NK-92 treated with Interleukin-12 subunit alpha and Interleukin-12 subunit beta, amount 100 ng/mL, for 24 hours (cell line): ENCODE measurements around the gene SNRPB2.

Experiments used
- DNase-seq: peaks from one replicate; lab custom pipeline; 2025; lab: John Stamatoyannopoulos, UW

The SNRPB2 gene

DNA sequence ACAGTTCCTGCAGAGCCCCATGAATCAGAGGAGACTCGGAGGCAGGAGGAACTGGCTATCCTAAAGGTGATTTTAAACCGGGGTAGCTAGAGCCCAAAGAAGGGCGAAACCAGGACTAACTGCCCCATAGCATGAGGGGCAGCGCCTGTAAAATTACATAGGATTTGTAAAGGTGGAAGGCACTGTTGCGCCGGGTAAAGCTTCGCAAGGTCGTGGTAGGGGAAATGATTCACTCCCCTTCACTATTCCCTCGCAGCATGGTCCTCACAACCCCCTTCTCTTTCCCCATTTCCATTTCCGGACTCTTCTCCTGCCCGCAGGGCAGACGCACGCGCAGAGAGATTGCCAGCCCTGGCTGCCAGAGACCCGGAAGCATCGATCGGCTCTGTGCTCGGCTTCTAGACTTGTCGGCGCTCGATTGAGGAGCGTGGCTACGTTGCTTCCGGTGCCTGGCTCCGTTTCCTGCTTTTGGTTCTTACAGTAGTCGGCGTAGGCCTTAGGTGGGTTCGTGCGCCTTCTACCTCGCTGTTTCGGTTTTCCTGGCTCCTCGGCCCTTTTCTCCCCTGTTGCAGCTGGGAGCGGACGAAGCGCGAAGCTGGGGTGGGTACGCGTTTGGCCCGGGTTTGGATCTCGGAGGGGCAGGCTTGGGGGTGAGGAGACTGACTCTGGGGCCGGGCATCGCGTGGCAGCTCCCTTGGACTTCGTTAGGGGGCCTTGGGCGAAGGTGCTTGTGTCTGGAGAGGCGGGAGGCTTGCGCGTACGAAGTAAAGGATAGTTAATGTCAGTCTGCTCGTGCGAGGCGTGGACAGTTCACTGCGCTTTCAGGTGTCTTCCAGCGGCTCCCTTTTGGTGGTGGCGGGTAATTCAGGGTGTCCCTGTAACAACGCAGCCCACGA is at the start of gene SNRPB2:
SNRPB2 (plus strand) TSS at position 462 of the 896 bp plus-strand sequence. CDS start 1,677 bp downstream, outside the sequence.
- peak; percentile 86 for DNase-seq

DNA sequence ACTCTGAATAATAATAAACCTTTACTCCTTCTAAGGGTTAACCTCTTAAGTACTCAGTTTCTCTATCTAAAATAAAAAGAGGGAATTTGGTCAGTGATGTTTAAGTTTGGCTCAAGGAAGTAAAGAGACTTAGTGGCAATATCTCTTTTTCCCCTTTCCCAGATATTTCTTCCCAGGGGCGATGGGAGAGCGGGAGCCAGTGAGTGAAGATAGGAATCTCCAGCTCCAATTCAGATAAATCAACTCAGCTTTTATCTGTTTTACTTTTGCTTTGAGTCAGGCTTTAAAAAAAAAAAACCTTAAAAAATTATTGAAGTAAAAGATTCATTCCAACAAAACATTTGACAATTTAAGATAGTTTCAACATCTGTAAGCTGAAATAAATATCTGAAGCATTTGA is 45.4 kb upstream of the SNRPB2 start:
- no peak for DNase-seq

DNA sequence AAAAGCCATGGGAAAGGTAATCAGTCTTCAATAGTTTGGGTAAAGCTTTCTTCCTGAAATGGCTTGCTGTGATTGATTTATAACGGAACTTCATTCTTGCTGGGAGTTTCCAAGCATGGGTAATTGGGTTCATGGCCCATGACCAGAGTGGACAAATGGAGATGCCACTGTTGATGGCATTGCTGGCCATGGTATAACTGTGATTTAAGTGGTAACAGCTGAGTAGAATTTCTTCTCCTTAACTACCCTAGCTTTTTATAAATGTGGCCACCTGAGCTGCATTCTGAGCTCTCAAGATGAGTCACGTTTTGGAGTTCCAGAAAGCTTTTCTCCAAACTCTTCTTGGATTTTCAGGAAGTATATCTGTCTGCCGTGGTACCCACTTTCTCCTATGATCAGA is 39.9 kb upstream of the SNRPB2 start:
- DNase-seq: no peak

DNA sequence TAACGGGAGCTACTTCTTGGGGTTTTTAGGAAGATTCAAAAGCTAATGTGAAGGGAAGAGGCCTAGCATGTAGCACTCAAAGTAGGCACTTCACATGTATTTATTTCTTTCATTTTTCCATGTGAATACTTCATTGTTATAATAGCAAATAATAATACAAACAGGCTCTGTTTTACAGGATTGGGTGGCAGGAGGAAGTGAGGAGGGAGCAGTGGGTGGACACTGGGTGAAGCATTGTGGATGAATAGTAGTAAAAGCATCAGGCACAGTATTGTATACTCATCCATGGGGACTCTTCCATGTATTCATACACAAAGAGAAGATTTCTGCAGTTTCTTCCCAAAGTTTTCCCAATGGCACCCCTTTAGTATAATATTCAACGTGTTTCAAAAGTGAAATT is 38.4 kb upstream of the SNRPB2 start:
- DNase-seq: no peak

DNA sequence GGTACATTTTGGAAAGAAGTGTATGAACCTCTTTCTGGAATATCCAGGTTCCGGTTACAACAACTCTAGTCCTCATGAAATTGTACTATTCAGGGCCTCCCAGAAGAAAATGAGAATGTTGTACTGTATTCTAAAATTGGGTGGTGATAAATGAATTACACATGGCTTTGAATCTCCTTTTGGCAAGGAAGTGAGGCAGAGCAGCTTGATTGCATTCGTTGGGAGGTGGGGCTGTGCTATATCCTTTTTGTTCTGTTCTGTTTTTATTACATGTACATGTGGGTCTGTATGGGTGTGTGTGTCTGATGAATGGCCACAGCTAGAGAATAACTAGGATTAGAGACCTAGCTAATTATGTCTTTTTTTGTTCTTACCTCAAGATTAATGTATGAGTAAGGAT is 37.8 kb upstream of the SNRPB2 start:
- DNase-seq: no peak

DNA sequence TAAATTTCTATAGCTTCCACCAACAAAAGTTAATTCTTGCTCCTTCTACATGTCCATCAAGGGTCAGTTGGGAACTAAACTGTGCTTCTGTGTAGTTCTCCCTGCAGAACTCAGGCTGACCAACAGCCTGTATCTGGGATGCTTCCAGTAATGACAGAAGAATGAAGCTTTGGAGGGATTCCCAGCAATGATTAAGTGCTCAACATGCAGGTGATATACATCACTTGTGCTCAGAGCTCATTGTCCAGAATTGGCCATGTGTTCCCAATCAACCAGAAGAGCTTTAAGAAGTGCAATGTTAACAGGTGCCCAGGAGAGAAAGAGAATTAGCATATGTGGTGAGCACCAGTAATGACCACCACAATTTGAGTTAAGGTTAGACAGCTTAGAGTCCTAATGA is 37.4 kb upstream of the SNRPB2 start:
- DNase-seq: no peak

DNA sequence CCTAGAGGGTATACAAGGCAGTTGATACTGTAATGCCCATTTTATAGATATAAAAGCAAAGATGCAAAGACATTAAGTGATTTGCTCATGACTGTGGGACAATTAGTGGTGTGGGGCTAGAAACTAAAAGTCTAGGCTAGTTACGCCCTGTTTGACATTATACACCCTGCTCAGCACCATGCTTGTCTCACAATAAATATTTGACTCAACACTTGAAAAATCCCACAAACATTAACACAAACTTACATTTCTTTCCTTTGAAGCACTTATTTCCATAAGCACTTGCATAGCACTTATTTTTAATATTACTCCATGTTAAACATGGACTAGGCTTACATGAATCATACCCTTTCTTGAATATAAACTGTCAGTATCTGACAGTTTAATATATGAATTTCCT is 36.5 kb upstream of the SNRPB2 start:
- no peak for DNase-seq

DNA sequence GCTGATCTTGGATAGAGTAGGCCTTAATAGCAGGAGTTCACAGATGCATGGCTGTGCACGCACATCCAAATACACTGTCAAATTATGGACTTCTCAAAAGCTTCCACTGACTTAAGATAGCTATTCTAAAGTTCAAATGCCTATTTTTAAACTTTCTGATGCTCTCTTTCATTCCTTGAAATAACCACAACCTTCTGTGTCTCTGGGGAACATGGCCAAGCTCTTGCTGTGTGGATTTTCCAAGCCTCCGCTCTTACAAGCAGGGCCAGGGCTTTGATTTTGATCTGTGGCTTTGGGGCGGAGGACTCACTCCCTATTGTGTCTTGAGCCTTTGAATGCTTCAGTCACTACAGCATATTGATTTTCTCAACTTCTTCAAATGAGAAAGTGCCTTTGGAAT is 35.7 kb upstream of the SNRPB2 start:
- DNase-seq: no peak

DNA sequence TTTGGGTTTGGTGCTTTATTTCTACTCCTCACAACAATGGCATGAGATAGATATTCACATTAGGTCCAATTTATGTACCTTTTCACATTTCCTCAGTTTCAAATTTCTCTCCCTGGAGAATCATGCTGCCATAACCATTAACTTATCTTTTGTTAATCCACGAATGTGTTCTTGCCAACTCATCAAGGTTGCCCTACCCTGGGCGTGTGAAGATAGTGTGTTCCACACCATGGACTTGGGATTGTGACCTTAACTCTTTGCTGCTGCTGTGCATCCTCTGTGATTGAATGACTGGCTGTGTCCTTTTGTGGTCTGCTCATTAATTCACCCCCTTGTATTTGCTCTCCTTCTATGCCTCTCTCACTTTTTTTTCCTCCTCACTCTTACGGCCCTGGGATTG is 34.2 kb upstream of the SNRPB2 start:
- no peak for DNase-seq

DNA sequence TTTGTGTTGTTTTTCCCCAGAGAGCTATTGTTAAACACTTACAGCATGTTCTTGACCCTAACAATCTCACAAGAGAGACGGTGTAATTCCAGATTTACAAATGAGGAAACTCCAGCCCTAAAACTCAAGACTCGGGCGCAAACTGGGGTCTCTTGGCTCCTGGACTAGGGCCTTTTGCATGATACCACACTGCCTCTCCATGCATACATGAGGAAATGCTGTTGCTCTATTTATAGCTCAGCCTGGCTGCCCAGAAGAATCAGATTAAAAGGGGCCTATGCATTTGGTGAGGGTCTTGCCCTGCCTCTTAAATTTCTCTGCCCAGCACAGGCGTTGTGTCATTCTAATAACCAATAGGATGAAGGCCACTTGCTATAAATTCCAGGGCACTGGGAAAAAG is 30.5 kb upstream of the SNRPB2 start:
- DNase-seq: no peak

DNA sequence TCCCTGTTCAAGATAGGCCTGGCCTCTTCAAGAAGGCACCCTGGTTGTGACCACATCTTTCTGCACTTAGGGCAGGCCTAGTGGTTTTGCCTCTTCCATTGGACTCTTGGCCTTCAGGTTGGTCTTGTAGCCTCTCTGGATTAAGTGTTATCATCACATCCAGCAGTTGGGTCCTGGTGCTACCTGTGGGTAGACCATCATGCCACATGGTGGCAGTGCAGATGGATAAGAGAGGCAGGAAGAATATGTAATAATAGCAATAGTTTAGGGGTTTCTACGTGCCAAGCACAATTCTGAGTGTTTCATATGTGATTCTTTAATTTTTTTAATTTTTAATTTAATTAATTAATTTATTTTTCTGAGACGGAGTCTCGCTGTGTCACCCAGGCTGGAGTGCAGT is 28.5 kb upstream of the SNRPB2 start:
- DNase-seq: no peak

DNA sequence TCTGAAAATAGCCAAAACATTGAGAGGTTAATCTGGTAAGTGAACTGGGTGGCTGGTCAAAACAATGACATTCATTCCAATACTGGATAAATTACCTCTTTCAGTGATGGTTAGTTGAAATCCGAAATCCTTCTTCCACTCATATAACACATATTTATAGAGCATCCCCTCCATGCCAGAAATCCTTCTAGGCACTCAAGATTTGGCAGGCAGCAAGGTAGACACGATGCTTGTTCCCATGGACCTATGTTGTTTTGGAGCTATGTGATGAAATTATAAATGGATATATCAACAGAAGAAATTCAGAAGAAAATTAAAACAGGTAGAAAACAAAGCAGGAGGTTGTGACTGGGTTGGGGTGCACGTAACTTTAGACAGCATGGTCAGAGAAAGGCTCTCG is 26.3 kb upstream of the SNRPB2 start:
- no peak for DNase-seq

DNA sequence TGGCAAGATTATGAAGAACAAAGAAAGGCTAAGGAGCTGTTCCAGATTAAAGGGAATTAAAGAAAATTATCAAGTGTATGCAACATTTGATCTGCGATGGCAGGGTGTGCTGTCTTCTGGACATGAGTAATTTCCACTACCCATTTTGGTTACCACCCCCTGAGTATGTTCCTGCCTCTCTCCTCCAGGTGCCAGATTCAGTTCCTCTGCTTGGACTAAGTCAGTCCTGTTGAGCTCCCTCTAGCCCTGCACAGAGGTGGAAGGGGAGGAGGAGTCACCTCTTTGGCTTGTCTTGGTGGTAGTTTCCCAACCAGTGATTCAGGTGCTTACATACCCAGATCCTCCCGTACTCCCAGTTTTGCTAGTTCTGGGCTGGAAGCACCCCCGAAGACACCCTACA is 22.2 kb upstream of the SNRPB2 start:
- DNase-seq: no peak

DNA sequence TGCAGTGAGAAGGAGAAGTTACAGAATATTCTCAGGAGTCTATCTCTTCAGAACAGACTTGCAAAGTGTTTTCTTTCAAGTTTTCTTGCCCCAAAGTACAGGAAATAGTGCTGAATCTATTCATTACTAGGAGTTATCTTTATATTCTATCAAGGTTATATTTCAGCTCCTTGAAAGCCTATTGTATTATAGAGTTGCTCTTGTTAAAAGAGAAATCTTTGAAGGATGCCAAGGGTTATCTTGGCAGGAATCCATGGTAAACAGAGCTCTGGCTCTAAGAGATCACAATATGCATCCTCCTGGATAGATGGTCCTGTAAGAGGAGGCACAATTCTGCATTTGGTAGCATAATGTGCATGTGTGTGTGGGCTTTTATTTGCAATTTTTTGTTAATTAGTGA is 21.2 kb upstream of the SNRPB2 start:
- no peak for DNase-seq

DNA sequence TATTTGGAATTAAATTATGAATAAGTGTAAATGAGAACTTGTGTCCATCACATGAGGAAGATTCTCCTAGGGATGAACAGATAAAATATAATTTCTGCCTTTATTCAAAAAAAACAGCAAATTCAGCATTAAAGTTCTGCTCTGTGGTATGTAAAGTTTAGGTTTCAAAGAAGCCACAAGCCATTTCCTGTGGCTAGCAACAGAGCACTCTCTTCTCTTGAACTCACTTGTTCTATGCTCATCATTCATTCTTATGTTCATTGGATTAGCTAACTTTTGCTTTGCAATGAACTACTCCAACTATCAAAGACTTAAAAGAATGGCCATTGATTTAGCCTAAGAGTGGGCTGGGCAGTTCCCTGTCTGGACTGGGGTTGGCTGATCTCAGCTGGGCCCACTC is 20.8 kb upstream of the SNRPB2 start:
- DNase-seq: no peak

DNA sequence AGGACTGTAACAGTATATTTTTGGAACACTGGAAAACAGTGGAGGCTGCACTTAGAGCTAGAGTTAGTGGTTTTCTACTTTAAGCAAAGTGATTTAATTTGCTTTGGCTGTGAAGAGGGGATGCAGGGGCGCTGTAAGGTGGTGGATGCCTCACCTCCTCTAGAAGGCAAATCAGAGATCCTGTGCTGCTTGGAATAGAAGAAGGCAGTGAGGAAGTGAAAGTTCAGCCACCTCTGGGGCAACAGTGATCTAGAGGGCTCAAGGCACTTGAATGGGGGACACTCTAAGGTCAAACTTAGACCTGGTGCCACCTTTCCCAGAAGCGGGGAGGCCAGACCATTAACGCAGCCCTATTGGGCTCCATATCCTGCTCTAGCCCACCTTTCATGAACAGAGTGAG is 19.0 kb upstream of the SNRPB2 start:
- no peak for DNase-seq

DNA sequence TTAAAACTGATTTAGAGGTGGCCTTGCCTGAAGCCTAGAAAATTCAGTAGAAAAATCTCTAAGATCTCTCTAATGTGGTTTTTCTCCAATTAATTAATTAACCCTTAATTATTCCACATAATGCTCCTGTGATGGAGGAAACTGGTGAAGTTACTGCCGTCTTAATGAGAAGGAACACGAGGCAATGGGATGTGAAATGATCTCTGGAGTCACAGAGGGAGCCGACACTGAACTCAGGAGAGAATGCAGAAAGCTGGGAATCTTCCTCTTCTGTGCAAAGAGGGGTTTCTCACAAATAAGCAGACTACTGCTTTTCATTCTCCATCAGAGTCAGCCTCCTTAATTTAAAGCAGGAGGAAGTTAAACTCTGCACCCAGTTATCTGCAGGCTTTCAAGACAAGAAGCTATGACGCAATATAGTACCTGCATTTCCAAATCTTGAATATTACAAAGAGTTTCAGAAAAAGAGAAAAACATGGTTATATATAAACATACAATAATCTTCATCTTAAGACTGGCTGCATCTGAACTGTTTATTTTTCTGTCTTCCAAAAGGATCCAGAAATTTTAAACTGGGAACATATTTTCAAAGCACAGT is 18.1 kb upstream of the SNRPB2 start:
- no peak for DNase-seq

DNA sequence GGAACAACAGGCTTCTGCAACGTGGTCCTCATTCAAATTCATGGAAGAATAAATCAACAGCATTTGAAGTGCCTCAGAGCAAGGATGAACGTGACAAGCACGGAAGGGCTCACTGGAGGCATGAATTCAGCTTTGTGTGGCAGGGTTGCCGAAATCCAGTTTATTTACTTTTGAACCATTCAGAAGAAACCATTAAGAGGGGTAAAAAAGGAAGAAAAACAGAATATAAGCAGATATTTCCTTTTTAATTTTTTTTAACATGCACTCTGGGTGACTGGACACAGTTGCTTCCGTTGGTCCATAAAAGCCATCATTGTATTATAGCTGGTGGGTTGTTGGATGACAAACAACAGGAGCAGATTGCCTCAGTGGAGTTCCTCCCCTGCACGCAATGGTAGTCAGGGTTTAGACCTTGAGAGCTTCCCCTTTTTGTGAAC is 17.3 kb upstream of the SNRPB2 start:
- DNase-seq: no peak

DNA sequence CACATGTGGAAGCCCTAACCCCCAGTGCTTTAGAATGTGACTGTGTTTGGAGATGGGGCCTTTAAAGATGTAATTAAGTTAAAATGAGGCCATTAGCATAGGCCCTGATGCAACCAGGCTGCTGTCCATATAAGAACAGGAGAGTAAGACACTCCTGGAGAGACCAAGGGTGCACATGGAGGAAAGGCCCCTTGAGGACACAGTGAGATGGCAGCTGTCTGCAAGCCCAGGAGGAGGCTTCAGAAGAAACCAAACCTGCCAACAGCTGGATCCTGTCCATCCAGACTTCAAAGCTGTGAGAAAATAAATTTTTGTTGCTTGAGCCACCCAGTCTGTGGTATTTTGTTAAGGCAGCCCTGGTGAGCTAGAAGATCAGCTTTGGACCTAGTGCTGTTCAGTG is 16.8 kb upstream of the SNRPB2 start:
- no peak for DNase-seq

DNA sequence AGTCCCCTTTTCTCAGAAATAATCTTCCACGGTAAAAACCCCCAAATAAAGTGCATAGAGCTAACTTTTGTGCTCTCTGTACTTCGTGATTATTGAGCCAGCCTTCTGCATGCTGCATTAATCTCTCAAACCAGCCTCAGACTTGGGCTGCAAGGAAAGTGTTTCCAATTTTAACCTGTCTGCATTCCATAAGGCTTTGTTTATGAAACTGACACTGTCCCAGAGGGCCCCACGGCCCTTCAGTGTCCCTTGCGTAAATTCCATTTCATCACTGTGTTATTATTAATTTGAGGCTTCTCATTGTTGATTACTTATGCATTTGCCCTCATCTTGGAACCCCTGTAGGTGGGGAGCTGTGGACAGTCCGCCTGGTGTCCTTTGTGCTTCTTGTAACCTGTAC is 15.6 kb upstream of the SNRPB2 start:
- DNase-seq: no peak

DNA sequence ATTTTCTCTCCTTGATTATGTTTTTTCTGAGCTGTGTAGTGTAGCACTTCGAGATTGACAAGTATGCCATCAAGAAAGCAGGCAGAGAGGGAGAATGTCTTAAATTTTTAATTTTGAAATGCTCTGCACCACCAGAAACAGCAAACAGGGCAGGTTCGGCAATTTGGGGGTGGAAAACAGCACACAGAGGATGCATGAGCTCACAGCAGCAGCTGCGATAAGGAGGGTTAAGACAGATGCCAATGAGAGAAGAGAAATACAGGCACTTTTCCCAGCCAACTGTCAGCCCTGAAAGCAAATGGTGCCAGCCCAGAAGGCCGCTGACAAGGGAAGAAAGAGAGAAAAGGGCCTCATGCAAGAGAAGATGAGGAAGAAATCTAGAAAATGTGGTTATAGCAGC is 15.1 kb upstream of the SNRPB2 start:
- no peak for DNase-seq

DNA sequence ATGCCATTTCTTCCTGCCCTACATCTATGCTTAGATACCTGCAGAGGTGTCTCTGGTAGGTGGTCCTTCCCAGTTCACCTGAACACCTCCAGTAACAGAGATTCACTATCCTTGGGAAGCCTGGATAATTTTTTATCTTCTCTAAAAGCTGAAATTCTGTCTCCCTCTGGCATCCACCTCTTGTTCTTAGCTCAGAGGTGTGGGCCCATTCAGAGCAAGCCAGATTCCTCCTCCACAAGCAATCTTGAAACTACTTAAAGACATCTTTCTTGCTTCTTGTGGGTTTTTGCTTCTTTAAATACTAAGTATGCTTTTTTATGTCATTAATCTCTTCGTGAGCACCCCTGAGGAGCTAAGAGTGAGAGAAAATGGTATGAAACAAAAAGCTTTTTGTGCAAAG is 10.4 kb upstream of the SNRPB2 start:
- DNase-seq: no peak

DNA sequence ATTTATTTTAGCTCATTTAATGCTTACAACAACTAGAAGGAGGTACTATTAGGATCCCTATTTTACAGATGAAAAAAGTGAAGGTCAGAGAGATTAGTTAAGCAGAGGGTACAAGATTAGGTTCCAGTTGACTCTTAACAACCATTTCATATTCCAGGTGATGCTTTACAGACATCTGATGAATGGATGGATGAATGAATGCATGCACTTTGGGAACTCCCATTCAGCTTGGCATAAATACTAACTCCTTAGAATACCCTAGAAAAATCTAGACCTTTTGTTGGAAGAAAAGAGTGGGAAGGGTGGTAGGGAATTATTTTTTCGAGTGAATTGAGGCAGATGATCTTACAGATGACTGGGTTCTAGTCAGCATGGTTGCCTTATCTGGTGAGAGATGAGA is 746 bp upstream of the SNRPB2 start:
- DNase-seq: no peak
